GM19324 (cell line): ENCODE results near the gene ABHD1.
"Not testable (repeated sequence)": the region's sequence is repeated elsewhere in the genome, so short reads cannot be mapped to it uniquely, and the experiment has no call there.

Source experiments
- ATAC-seq: cut with Tn5 transposase; IDR thresholded peaks from one replicate; pipeline ENCODE4 v1.9.1; 2021; ENCODE audit warnings: mild to moderate bottlenecking, moderate library complexity; ENCODE audit not compliant: unreplicated experiment, low FRiP score

The ABHD1 gene

DNA sequence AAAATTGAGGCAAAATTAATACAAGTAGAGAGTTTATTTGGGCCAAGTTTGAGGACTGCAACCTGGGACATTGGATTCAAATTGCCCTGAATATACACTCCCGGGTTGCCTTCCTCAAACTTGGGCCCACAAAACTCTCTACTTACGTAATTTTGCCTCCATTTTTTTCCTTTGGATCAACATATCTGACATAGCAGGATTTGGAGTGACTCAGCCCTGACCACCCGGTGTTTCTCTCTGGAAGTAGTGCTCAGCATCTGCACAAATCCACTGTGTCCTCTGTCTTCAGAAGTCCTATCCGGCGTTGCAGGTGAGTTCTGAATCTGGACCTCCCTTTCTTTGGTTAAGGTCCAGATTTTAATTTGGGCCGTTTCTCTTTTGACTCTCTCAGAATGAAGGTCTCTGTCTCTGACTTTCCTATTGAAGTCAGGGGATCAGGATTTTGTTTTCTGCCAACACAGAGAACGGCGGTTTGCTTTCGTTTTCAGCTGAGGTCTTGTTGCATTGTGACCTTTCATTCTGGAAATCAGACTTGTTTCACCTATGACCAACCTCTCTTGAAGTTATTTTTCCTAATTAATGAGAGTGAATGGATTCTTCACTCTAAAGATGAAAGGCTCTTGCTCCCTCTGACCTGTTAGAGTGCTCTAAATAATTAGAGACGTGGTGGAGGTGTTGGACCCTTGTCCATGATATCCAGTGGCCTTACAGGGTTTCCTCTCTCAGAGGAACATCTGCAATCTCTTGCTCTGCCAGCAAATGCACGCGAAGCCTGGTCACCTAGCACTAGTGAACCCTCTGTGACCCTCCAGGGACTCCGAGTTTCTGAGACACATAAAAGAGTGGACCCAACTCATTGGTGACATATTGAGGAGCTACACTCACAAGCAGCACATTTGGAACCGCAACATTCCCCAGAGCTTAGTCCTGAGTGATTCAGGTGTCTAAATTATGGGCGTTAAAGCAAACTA is 38.8 kb downstream of the ABHD1 start:
- ATAC-seq = no peak

DNA sequence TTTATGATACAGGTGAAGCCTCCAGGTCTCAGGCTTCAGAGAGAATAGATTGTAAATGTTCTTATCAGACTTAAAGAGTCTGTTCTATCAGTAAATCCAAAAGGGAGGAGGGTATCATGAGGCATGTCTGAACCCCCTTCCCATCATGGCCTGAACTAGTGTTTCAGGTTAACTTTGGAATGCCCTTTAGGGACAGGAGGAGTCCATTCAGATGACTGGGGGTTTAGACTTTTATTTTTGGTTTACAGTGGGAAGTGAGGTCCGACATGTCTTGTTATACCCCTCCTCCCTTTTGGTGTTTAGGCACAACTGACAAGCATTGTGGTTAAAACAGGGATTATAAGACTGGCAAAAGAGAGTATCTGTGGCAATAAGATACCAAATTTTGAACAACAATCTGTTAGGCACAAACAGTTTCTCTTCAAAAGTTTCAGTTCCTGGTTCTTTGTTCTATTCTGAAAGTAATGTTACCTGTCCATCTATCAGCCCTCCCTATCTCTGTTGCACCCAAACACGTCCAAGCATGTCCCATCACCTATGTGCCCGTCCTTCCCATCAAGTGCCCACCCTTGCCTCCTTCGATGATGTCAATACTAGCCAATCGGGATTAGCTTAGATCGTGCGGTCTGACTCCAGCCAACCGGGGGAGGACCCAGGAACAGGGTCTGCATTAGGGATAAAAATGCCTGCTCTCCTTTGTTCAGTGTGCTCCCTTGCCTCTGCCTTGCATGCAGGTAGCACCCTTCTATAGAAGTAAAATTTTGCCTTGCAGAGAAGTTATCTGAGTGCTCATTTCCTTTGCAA is 41.5 kb downstream of the ABHD1 start:
- peak; percentile 55 for ATAC-seq

GRCh38 chr2:27170581-27171337 is 47.1 kb downstream of the ABHD1 start:
- no peak for ATAC-seq

- no peak for ATAC-seq
These were observed 47.8 kb downstream of the ABHD1 start for GRCh38 chr2:27171351-27171848.

DNA sequence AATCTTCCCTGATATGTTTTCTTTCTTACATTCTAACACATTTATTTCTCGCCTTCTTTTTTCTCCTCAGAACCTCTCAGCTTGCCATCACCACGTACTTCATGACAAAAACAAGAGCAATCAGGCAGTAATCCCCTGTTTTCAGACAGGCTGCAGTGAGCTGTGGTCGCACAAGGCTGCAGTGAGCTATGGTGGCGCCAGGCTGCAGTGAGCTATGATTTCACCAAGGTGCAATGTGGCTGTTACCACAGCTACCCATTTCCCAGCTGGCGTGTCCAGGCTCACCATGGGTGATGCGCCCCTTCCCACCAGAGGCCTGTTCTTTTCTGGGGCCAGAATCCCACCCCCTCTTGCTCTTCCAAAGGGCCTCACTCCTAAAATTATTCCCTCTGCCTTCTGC is 51.0 kb downstream of the ABHD1 start:
- no peak for ATAC-seq

DNA sequence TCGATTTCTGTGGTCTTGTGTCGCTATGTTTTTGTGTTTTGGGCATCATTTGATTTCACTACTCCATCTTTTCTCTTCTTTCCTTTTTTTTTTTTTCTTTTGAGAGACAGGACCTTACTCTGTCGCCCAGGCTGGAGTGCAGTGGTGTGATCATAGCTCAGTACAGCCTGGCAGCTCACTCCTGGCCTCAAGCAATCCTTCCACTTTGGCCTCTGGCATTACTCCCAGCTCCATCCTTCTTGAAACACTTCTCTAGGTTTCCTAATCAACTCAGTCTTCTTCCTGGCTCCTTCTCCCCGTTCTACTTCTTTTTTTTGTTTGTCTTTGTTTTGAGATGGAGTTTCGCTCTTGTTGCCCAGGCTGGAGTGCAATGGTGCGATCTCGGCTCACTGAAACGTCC is 51.7 kb downstream of the ABHD1 start:
- no peak for ATAC-seq

DNA sequence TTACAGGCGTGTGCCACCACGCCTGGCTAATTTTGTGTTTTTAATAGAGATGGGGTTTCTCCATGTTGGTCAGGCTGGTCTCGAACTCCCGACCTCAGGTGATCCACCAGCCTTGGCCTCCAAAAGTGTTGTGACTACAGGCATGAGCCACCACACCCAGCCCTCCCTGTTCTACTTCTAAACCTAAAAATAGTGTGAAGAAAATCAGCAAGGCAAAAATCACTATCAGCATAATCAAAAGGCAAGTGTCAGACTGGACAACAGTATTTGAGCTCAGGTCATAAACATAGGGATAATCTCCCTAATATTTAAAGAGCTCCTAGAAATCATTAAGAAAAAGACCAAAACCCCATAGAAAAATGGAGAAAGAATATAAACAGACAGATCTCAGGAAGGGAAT is 52.2 kb downstream of the ABHD1 start:
- ATAC-seq = not testable (repeated sequence)

GRCh38 chr2:27177441-27178351 is 54.1 kb downstream of the ABHD1 start:
- no peak for ATAC-seq

- ATAC-seq = no peak
These were observed 54.9 kb downstream of the ABHD1 start for GRCh38 chr2:27178469-27178868.

DNA sequence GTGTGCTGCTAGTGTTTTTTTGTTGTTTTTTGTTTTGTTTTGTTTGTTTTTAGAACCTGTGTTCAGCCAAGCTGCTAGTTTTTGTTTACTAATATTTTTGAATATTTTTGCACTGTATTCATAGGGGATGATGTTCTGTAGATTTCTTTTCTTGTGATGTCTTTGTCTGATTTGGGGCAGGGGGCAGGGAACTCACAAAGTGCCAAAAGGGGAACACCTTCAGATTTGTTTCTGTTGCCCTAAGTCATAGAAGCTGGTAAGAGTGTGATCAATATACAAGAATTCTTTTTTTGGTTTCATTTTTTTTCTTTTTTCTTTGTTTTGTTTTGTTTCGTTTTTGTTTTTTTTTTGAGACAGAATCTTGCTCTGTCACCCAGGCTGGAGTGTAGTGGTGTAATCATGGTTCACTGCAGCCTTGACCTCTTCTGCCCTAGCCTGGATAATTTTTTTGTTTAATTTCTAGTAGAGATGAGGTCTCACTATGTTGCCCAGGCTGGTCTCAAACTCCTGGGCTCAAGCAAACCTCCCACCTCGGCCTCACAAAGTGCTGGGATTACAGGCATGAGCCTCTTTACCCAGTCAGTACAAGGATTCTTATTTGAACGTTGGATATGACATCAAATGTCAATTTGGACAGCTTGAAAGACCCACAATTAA is 55.9 kb downstream of the ABHD1 start:
- ATAC-seq = no peak
